ENCODE measurements around the gene THAP9.

Gene THAP9

DNA sequence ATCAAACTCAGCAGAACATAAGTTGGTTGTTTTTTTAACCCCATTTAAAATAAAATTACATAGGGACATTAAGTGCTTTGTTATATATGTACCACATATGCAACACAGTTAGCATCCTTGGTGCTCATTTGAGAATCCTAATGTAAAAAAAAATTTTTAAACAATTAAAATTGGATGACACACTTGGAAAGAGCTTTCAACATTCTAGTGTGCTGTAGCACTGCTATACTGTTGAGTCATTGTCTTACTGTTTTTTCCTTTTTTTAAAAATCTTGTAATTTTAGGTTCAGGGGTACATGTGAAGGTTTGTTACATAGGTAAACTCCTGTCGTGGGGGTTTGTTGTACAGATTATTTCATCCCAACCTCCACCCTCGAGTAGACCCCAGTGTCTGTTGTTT, 12.8 kb downstream of the THAP9 start:
- TF ChIP-seq FOXM1 (IDR thresholded peaks at IDR 0.05; ENCODE audit: borderline replicate concordance, low read depth) = no peak

DNA sequence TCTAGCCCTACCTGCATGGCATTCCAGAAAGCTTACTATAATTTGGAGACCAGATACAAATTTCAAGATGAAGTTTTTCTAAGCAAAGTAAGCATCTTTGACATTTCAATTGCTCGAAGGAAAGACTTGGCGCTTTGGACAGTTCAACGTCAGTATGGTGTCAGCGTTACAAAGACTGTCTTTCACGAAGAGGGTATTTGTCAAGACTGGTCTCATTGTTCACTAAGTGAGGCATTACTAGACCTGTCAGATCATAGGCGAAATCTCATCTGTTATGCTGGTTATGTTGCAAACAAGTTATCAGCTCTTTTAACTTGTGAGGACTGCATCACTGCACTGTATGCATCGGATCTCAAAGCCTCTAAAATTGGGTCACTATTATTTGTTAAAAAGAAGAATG, 17.6 kb downstream of the THAP9 start:
- no peak for TF ChIP-seq ZBTB7A (IDR thresholded peaks at IDR 0.05; ENCODE audit: low read depth)

DNA sequence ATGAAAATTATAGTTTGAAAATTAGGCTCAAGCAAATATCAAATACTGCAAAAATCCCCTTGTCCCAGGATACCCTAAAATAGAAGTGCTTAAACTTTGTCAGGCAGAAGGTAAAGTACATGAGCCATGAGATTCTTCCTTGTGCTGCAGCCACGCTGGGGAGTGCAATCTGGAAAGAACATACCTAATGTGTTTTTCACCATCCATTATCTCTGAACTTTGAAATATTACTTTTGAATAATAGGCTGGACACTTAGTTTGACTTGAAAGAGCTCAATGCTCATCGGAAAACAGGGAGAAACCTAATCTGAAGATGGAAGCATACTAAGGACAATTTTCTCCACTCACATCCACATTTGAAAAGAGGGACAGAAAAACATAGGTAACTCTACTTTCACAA, 18.9 kb downstream of the THAP9 start:
- no peak for TF ChIP-seq CEBPB (IDR thresholded peaks at IDR 0.05)
- no peak for TF ChIP-seq CREB1 (IDR thresholded peaks at IDR 0.05; ENCODE audit: low read depth)
- TF ChIP-seq EP300 (IDR thresholded peaks at IDR 0.05; ENCODE audit: borderline replicate concordance) = no peak
- TF ChIP-seq TAF1 (IDR thresholded peaks at IDR 0.05; ENCODE audit: low read depth) = no peak
- no peak for TF ChIP-seq YY1 (IDR thresholded peaks at IDR 0.05; ENCODE audit: low read depth)
- no peak for TF ChIP-seq NFIC (IDR thresholded peaks at IDR 0.05)
- TF ChIP-seq, protein P1, sequence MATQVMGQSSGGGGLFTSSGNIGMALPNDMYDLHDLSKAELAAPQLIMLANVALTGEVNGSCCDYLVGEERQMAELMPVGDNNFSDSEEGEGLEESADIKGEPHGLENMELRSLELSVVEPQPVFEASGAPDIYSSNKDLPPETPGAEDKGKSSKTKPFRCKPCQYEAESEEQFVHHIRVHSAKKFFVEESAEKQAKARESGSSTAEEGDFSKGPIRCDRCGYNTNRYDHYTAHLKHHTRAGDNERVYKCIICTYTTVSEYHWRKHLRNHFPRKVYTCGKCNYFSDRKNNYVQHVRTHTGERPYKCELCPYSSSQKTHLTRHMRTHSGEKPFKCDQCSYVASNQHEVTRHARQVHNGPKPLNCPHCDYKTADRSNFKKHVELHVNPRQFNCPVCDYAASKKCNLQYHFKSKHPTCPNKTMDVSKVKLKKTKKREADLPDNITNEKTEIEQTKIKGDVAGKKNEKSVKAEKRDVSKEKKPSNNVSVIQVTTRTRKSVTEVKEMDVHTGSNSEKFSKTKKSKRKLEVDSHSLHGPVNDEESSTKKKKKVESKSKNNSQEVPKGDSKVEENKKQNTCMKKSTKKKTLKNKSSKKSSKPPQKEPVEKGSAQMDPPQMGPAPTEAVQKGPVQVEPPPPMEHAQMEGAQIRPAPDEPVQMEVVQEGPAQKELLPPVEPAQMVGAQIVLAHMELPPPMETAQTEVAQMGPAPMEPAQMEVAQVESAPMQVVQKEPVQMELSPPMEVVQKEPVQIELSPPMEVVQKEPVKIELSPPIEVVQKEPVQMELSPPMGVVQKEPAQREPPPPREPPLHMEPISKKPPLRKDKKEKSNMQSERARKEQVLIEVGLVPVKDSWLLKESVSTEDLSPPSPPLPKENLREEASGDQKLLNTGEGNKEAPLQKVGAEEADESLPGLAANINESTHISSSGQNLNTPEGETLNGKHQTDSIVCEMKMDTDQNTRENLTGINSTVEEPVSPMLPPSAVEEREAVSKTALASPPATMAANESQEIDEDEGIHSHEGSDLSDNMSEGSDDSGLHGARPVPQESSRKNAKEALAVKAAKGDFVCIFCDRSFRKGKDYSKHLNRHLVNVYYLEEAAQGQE (IDR thresholded peaks at IDR 0.05; ENCODE audit: low read depth) = no peak
- TF ChIP-seq TCF12 (IDR thresholded peaks at IDR 0.05; ENCODE audit: low read depth) = no peak
- TF ChIP-seq, protein P2, sequence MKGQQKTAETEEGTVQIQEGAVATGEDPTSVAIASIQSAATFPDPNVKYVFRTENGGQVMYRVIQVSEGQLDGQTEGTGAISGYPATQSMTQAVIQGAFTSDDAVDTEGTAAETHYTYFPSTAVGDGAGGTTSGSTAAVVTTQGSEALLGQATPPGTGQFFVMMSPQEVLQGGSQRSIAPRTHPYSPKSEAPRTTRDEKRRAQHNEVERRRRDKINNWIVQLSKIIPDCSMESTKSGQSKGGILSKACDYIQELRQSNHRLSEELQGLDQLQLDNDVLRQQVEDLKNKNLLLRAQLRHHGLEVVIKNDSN (IDR thresholded peaks at IDR 0.05) = no peak

DNA sequence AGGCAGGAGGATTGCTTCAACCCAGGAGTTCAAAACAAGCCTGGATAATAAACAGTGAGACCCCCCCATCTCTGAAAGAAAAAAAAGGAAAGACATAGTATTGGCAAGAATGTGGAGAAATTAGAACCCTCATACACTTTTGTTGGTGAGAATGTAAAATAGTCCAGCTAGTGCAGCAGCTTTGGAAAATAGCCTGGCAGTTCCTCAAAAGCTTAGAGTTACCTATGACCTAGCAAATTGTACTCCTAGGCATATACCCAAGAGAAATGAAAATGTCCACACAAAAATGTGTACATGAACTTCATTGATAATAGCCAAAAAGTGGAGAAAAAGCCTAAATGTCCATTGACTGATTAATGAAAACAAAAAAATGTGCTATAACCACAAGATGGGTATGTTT, 21.3 kb downstream of the THAP9 start:
- TF ChIP-seq FOXM1 (IDR thresholded peaks at IDR 0.05; ENCODE audit: borderline replicate concordance, low read depth) = no peak
- no peak for TF ChIP-seq TCF12 (IDR thresholded peaks at IDR 0.05; ENCODE audit: low read depth)
- TF ChIP-seq CREB1 (IDR thresholded peaks at IDR 0.05; ENCODE audit: low read depth) = no peak

DNA sequence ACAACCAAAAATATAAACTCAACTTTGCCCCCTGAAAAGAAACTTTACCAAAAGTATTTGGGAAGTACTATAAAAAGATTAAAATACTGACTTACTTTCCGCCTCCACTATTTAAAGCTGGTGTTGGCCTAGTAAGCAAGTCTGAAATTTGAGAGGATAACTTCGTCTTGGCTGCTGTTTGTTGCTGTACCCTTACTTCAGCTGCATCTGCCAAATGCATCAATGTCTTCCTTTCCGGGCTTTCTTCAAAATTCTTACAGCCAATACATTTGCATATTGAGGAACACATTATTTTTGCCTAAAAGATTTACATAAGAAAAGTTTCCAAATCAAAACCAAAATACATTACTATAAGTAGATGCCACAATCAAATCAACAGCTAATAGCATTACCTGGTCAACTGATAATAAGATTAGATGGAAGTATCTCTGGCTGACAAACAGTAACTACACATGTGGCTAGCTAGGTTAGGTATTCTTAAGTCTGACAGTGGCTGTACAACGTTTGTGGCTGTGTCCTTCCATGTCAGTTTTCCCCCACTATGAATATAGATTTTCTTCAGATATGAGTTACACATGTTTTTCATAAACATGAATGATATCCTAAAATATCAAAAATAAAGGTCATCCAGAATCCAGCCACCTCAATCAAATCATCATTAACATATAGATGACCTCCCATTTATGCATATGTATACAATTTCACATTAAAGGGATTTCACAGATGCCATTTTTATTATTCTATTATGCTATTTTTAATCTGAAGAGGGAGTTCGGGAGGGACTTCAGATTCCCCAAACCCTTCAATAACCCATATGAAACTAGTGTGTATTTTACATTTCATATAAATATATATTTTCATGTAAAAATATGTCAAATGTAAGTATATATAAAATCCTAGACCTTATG, 30.6 kb downstream of the THAP9 start:
- TF ChIP-seq, protein P2 (IDR thresholded peaks at IDR 0.05) = no peak
- no peak for TF ChIP-seq TCF12 (IDR thresholded peaks at IDR 0.05; ENCODE audit: low read depth)

DNA sequence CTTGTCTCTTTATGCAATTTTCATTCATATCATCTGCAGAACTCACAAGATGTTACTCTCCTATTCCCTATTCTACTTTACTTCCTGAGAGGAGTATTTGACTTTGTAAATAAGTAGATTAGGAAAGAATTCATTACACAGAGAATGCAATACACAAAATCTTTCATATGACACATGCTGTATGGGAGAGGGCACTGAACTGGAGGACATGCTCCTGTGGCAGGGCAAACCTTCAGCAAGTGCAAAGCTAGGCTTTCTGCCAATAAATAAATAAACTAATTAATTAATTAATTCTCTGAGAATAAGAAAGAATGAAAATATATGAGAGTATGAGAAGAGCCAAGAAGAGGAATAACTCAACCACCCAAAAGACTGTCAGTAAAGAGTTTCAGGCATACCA, 33.9 kb downstream of the THAP9 start:
- TF ChIP-seq EGR1 (IDR thresholded peaks at IDR 0.05) (no peak), TEAD4 (IDR thresholded peaks at IDR 0.05) (no peak), YY1 (IDR thresholded peaks at IDR 0.05; ENCODE audit: low read depth) (no peak), ZBTB7A (IDR thresholded peaks at IDR 0.05; ENCODE audit: low read depth) (no peak), NFIC (IDR thresholded peaks at IDR 0.05) (no peak), FOXM1 (IDR thresholded peaks at IDR 0.05; ENCODE audit: borderline replicate concordance, low read depth) (no peak), CREB1 (IDR thresholded peaks at IDR 0.05; ENCODE audit: low read depth) (no peak), EP300 (IDR thresholded peaks at IDR 0.05; ENCODE audit: borderline replicate concordance) (no peak), TCF12 (IDR thresholded peaks at IDR 0.05; ENCODE audit: low read depth) (no peak), TAF1 (IDR thresholded peaks at IDR 0.05; ENCODE audit: low read depth) (no peak)
- TF ChIP-seq, protein P2 (IDR thresholded peaks at IDR 0.05) = no peak
- TF ChIP-seq, protein P3, sequence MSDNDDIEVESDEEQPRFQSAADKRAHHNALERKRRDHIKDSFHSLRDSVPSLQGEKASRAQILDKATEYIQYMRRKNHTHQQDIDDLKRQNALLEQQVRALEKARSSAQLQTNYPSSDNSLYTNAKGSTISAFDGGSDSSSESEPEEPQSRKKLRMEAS (IDR thresholded peaks at IDR 0.05) = no peak
- TF ChIP-seq, protein P1 (IDR thresholded peaks at IDR 0.05; ENCODE audit: low read depth) = no peak

DNA sequence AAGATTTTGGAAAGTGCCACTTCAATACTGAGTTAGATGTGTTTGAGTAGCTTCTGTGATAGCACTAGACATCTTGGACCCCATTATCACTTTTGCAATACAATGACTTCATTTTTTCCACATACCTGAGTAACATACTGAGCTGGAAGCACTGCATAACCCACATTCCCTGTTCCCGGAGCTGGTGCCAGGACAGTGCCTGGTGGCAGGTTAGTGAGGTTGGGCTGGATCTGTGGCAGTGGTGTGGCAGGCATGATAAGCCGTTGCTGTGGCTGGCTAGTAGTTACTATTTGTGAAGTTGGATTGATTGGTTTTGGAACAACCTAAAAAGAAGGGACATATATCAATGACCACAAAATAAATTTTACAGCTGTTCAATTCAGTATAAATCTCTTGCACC, 38.9 kb downstream of the THAP9 start:
- TF ChIP-seq EP300 (IDR thresholded peaks at IDR 0.05; ENCODE audit: borderline replicate concordance) (no peak), EGR1 (IDR thresholded peaks at IDR 0.05) (no peak), CEBPB (IDR thresholded peaks at IDR 0.05) (no peak), RAD21 (IDR thresholded peaks at IDR 0.05; ENCODE audit: low read depth) (no peak), YY1 (IDR thresholded peaks at IDR 0.05; ENCODE audit: low read depth) (no peak), ZBTB7A (IDR thresholded peaks at IDR 0.05; ENCODE audit: low read depth) (no peak), TAF1 (IDR thresholded peaks at IDR 0.05; ENCODE audit: low read depth) (no peak), TEAD4 (IDR thresholded peaks at IDR 0.05) (no peak), TCF12 (IDR thresholded peaks at IDR 0.05; ENCODE audit: low read depth) (no peak), NFIC (IDR thresholded peaks at IDR 0.05) (no peak), FOXM1 (IDR thresholded peaks at IDR 0.05; ENCODE audit: borderline replicate concordance, low read depth) (no peak), CREB1 (IDR thresholded peaks at IDR 0.05; ENCODE audit: low read depth) (no peak)
- TF ChIP-seq, protein P1 (IDR thresholded peaks at IDR 0.05; ENCODE audit: low read depth) = no peak
- TF ChIP-seq, protein P3 (IDR thresholded peaks at IDR 0.05) = no peak
- TF ChIP-seq, protein P2 (IDR thresholded peaks at IDR 0.05) = no peak
